Activated B cell treated with CpG ODN at 0.5 μM for 24 hours (primary cell): Measurements from ENCODE around the gene COG2. TPM values are rescaled to one million over a fixed set of nuclear protein-coding genes. Genes with fewer than 3 reads are reported as not detected.

ENCODE experiments used
- ATAC-seq: fragments of 200-7000 bp; cut with Tn5 transposase; one replicate; pipeline ENCODE4 v1.10.0; 2021; ENCODE audit warnings: low read depth, mild to moderate bottlenecking, moderate library complexity
- CTCF ChIA-PET: fragments of 350-600 bp; sonication (Branson Sonifier 250); formaldehyde crosslinking; loops from one replicate; lab custom pipeline; 2021; ENCODE audit warnings: antibody characterized with exemption; lab: Charles Lee
- POLR2A ChIA-PET: fragments of 350-600 bp; sonication (Branson Sonifier 250); formaldehyde crosslinking; loops from one replicate; lab custom pipeline; 2021; ENCODE audit warnings: antibody characterized with exemption; lab: Charles Lee
- DNase-seq: peaks from one replicate; pipeline ENCODE4 v3.0.0; 2022
- H3K27ac Mint-ChIP-seq: one replicate; pipeline ENCODE4 v1.8.0; 2020; ENCODE audit warnings: mixed read lengths
- H3K27me3 Mint-ChIP-seq: one replicate; pipeline ENCODE4 v1.8.0; 2021; ENCODE audit warnings: mixed read lengths
- H3K36me3 Mint-ChIP-seq: one replicate; pipeline ENCODE4 v1.8.0; 2021; ENCODE audit warnings: low read depth, mixed read lengths
- H3K4me1 Mint-ChIP-seq: one replicate; pipeline ENCODE4 v1.8.0; 2021; ENCODE audit warnings: mixed read lengths
- H3K4me3 Mint-ChIP-seq: one replicate; pipeline ENCODE4 v1.8.0; 2020; ENCODE audit warnings: mild to moderate bottlenecking, mixed read lengths
- H3K9me3 Mint-ChIP-seq: one replicate; pipeline ENCODE4 v1.8.0; 2020; ENCODE audit warnings: mixed read lengths
- CTCF ChIP-seq: fragments of 200-600 bp; IDR thresholded peaks from one replicate; pipeline ENCODE4 v1.8.0; 2022; ENCODE audit warnings: antibody characterized with exemption, mild to moderate bottlenecking
- intact Hi-C: fragments of 100-400 bp; cut with micrococcal nuclease; formaldehyde crosslinking; loops from one replicate; pipeline ENCODE4 v1.15.1; 2024
- total RNA-seq: library from RNA; stranded (reverse); gene quantifications from 2 replicates; pipeline ENCODE4 v1.2.3, GENCODE V29; 2022

The COG2 gene
- total RNA-seq, 1 donor from 2014 or later, result 39.0 TPM

- H3K4me1 Mint-ChIP-seq, result no peaks in the 10 kb centered on the region
- POLR2A ChIA-PET, result no interaction called here
- DNase-seq, result no peak
- CTCF ChIA-PET, result no interaction called here
- no peak for ATAC-seq
- TF ChIP-seq CTCF, result no peak
- H3K27ac Mint-ChIP-seq, result no peak overlapping the region
- intact Hi-C loops, result no loop called here
- no peak overlapping the region for H3K4me3 Mint-ChIP-seq
- H3K36me3 Mint-ChIP-seq, result peaks cover 51% of the 10 kb centered on the region
- H3K9me3 Mint-ChIP-seq, result no peaks in the 10 kb centered on the region
- H3K27me3 Mint-ChIP-seq, result no peaks in the 10 kb centered on the region
These were observed 51.5 kb downstream of the COG2 start for GRCh38 chr1:230693777-230694176.

GRCh38 chr1:230694464-230694863 lies 52.2 kb downstream of the COG2 start:
- no peak overlapping the region for H3K4me3 Mint-ChIP-seq
- H3K4me1 Mint-ChIP-seq, result no peaks in the 10 kb centered on the region
- intact Hi-C loops, result no loop called here

GRCh38 chr1:230694991-230695390 lies 52.7 kb downstream of the COG2 start:
- no peaks in the 10 kb centered on the region for H3K4me1 Mint-ChIP-seq
- intact Hi-C loops, result no loop called here
- H3K27ac Mint-ChIP-seq, result no peak overlapping the region
- peaks cover 41% of the 10 kb centered on the region for H3K36me3 Mint-ChIP-seq
- no peak for TF ChIP-seq CTCF
- CTCF ChIA-PET, result no interaction called here
- POLR2A ChIA-PET, result no interaction called here
- DNase-seq, result no peak
- no peaks in the 10 kb centered on the region for H3K9me3 Mint-ChIP-seq
- no peak for ATAC-seq
- H3K4me3 Mint-ChIP-seq, result no peak overlapping the region
- no peaks in the 10 kb centered on the region for H3K27me3 Mint-ChIP-seq

More at GRCh38 chr1:230694464-230694863, 52.2 kb downstream of the COG2 start:
- CTCF ChIA-PET, result no interaction called here
- H3K36me3 Mint-ChIP-seq, result peaks cover 46% of the 10 kb centered on the region
- no peak for DNase-seq
- ATAC-seq, result no peak
- H3K27ac Mint-ChIP-seq, result peak overlapping the region; percentile 50
- no peaks in the 10 kb centered on the region for H3K9me3 Mint-ChIP-seq
- POLR2A ChIA-PET, result no interaction called here
- TF ChIP-seq CTCF, result no peak
- H3K27me3 Mint-ChIP-seq, result no peaks in the 10 kb centered on the region

GRCh38 chr1:230696218-230696617 lies 53.9 kb downstream of the COG2 start:
- intact Hi-C loops, result no loop called here
- no peaks in the 10 kb centered on the region for H3K27me3 Mint-ChIP-seq
- H3K4me3 Mint-ChIP-seq, result no peak overlapping the region
- H3K4me1 Mint-ChIP-seq, result no peaks in the 10 kb centered on the region
- H3K27ac Mint-ChIP-seq, result no peak overlapping the region
- no peak for ATAC-seq
- H3K36me3 Mint-ChIP-seq, result peaks cover 34% of the 10 kb centered on the region
- no peaks in the 10 kb centered on the region for H3K9me3 Mint-ChIP-seq
- ChIA-PET POLR2A (no interaction called here), CTCF (no interaction called here)
- no peak for DNase-seq
- TF ChIP-seq CTCF, result no peak

- no peak for TF ChIP-seq CTCF
- Mint-ChIP-seq H3K27ac (no peak overlapping the region), H3K36me3 (peaks cover 27% of the 10 kb centered on the region), H3K4me3 (no peak overlapping the region), H3K27me3 (no peaks in the 10 kb centered on the region), H3K9me3 (no peaks in the 10 kb centered on the region), H3K4me1 (no peaks in the 10 kb centered on the region)
- intact Hi-C loops, result no loop called here
- DNase-seq (no peak), ATAC-seq (no peak)
- CTCF ChIA-PET, result no interaction called here
- POLR2A ChIA-PET, result no interaction called here
These were observed 54.6 kb downstream of the COG2 start for GRCh38 chr1:230696722-230697437.
